Keratinocyte (primary cell): Measurements from ENCODE around the gene FNDC1. TPM values are rescaled to one million over a fixed set of nuclear protein-coding genes. Genes with fewer than 3 reads are reported as not detected.
A peak's percentile ranks its signal among the peaks of the same experiment; 100 is the strongest.

Experiments used
- DNase-seq: peaks from one replicate; pipeline ENCODE4 v3.0.0-alpha.2; 2011; ENCODE audit warnings: low read depth, missing footprints, low spot score
- FAIRE-seq: peaks from 2 replicates; lab custom pipeline; 2011; peaks lifted over from hg19 to GRCh38; lab: Jason Lieb, UNC
- H2AFZ ChIP-seq: 2 replicates; pipeline ENCODE4 v1.6.0; 2012; ENCODE audit warnings: low read length, control low read depth, inconsistent platforms; ENCODE audit not compliant: control insufficient read depth
- H3K27ac ChIP-seq: 2 replicates; pipeline ENCODE4 v1.5.1; 2011; ENCODE audit warnings: low read length; ENCODE audit not compliant: control insufficient read depth, insufficient read depth
- H3K27me3 ChIP-seq: 3 replicates; pipeline ENCODE4 v1.6.0; 2011; ENCODE audit warnings: low read length; ENCODE audit not compliant: control insufficient read depth, insufficient read depth; ENCODE audit errors: extremely low read depth
- H3K36me3 ChIP-seq, 2 experiments: 2 replicates in 1 of 2; 3 replicates in 1 of 2; pipeline ENCODE4 v1.5.1; 2011; ENCODE audit warnings: low read length in 2 of 2, mild to moderate bottlenecking in 1 of 2; ENCODE audit not compliant: control insufficient read depth in 2 of 2, insufficient read depth in 2 of 2; ENCODE audit errors: extremely low read depth in 1 of 2
- H3K4me1 ChIP-seq: 3 replicates; pipeline ENCODE4 v1.5.1; 2011; ENCODE audit warnings: low read length; ENCODE audit not compliant: control insufficient read depth, insufficient read depth; ENCODE audit errors: extremely low read depth
- H3K4me2 ChIP-seq: 3 replicates; pipeline ENCODE4 v1.6.0; 2011; ENCODE audit warnings: low read depth, low read length; ENCODE audit not compliant: control insufficient read depth, insufficient read depth; ENCODE audit errors: extremely low read depth
- H3K4me3 ChIP-seq, 3 experiments: fragments of 200-600 bp in 1 of 3; sonication (generic) in 1 of 3; 2 replicates in 2 of 3; 3 replicates in 1 of 3; pipeline ENCODE4 v1.5.1; 2011 to 2016; ENCODE audit warnings: low read length in 3 of 3, mild to moderate bottlenecking in 3 of 3, control low read depth in 2 of 3, inconsistent platforms in 1 of 3, low read depth in 1 of 3, mixed read lengths in 1 of 3, mixed run types in 1 of 3, moderate library complexity in 1 of 3; ENCODE audit not compliant: control insufficient read depth in 2 of 3, insufficient read depth in 2 of 3; ENCODE audit errors: extremely low read depth in 1 of 3
- H3K79me2 ChIP-seq: 2 replicates; pipeline ENCODE4 v1.6.0; 2012; ENCODE audit warnings: low read length; ENCODE audit not compliant: control insufficient read depth, insufficient read depth
- H3K9ac ChIP-seq: 3 replicates; pipeline ENCODE4 v1.6.0; 2011; ENCODE audit warnings: low read length; ENCODE audit not compliant: control insufficient read depth, insufficient read depth; ENCODE audit errors: extremely low read depth
- H3K9me1 ChIP-seq: 3 replicates; pipeline ENCODE4 v1.6.0; 2011; ENCODE audit warnings: low read length; ENCODE audit not compliant: control insufficient read depth, insufficient read depth; ENCODE audit errors: extremely low read depth
- H3K9me3 ChIP-seq: 2 replicates; pipeline ENCODE4 v1.5.1; 2012; ENCODE audit warnings: low read depth, low read length; ENCODE audit not compliant: control insufficient read depth
- H4K20me1 ChIP-seq: 3 replicates; pipeline ENCODE4 v1.6.0; 2011; ENCODE audit warnings: low read length; ENCODE audit not compliant: control insufficient read depth, insufficient read depth; ENCODE audit errors: extremely low read depth
- CTCF ChIP-seq, 3 experiments: IDR thresholded peaks in 1 of 3; conservative IDR thresholded peaks in 1 of 3; optimal IDR thresholded peaks in 1 of 3; 2 replicates in 2 of 3; 3 replicates in 1 of 3; pipeline versions ENCODE3 to v1.5.1; 2011; ENCODE audit warnings: low read length in 3 of 3, mild to moderate bottlenecking in 3 of 3, moderate library complexity in 2 of 3, control low read depth in 1 of 3, inconsistent platforms in 1 of 3; ENCODE audit not compliant: insufficient read depth in 2 of 3; ENCODE audit errors: extremely low read depth in 1 of 3
- EZH2 ChIP-seq: IDR thresholded peaks from one replicate; pipeline ENCODE4 v1.6.1; 2012; ENCODE audit warnings: inconsistent platforms, mild to moderate bottlenecking, low read length, moderate library complexity
- dilution Hi-C: fragments of 300-500 bp; cut with MboI; formaldehyde crosslinking; loops from one replicate; pipeline ENCODE4 v1.7.0; 2020; ENCODE audit warnings: low sequenced_read_pairs; ENCODE audit not compliant: extremely low pct_ligation_motif_present
- polyA plus RNA-seq, 5 experiments: library from polyadenylated mRNA; depleted of rRNA in 3 of 5; stranded (reverse) in 3 of 5; stranded (forward) in 1 of 5; unstranded in 1 of 5; fragments of >200 nt; gene quantifications; 1 replicate in 1 of 5; 2 replicates in 3 of 5; 3 replicates in 1 of 5; pipeline versions ENCODE4 v1.2.1 to v1.2.3, GENCODE V29; 2011 to 2012; ENCODE audit warnings: missing spikeins in 2 of 5, low read depth in 1 of 5, low replicate concordance in 1 of 5

The FNDC1 gene
- polyA plus RNA-seq, 1 donor (not counting 4 experiments of a cell fraction or from before 2014, with no cell fraction given): not detected

GRCh38 chr6:159172091-159172491 lies 2.9 kb downstream of the FNDC1 start:
- DNase-seq (no peak), FAIRE-seq (no peak)
- Histone ChIP-seq H3K27me3 (peaks cover 44% of the 10 kb centered on the region), H4K20me1 (no peaks in the 10 kb centered on the region), H3K4me2 (no peak overlapping the region), H3K4me1 (peaks cover 2% of the 10 kb centered on the region), H3K9me1 (no peaks in the 10 kb centered on the region), H3K79me2 (no peaks in the 10 kb centered on the region), H3K9ac (no peak overlapping the region), H3K27ac (no peak overlapping the region), H3K9me3 (no peaks in the 10 kb centered on the region), H2AFZ (no peak overlapping the region), H3K4me3 (no peak overlapping the region), H3K36me3 (no peaks in the 10 kb centered on the region)
- no peak for TF ChIP-seq EZH2
- dilution Hi-C loops: loop anchor here (25.0 kb wide), 1 partner anchor 465 kb away; no protein-coding TSS in a partner anchor

GRCh38 chr6:159174263-159174969 lies 5.2 kb downstream of the FNDC1 start:
- TF ChIP-seq CTCF (optimal IDR thresholded peaks at IDR 0.05 in 1 of 3, IDR thresholded peaks at IDR 0.05 in 1 of 3, conservative IDR thresholded peaks at IDR 0.05 in 1 of 3; ENCODE audit: extremely low read depth in 1 of 3, insufficient read depth in 2 of 3, low read length in 3 of 3): peak; percentile 80 to 99 (median 97)
- no peak for TF ChIP-seq EZH2
- Histone ChIP-seq H3K4me1 (peaks cover 2% of the 10 kb centered on the region), H2AFZ (no peak overlapping the region), H3K27me3 (peaks cover 24% of the 10 kb centered on the region), H3K9ac (no peak overlapping the region), H3K9me3 (no peaks in the 10 kb centered on the region), H4K20me1 (no peaks in the 10 kb centered on the region), H3K36me3 (no peaks in the 10 kb centered on the region), H3K4me2 (no peak overlapping the region), H3K9me1 (no peaks in the 10 kb centered on the region), H3K4me3 (no peak overlapping the region), H3K79me2 (no peaks in the 10 kb centered on the region), H3K27ac (no peak overlapping the region)
- FAIRE-seq (no peak), DNase-seq (no peak)
- dilution Hi-C loops: loop anchor here (25.0 kb wide), 1 partner anchor 463 kb away; no protein-coding TSS in a partner anchor
